T-helper 9 cell (primary cell): ENCODE measurements around the gene TMEM14C.
"Not testable (repeated sequence)": the region's sequence is repeated elsewhere in the genome, so short reads cannot be mapped to it uniquely, and the experiment has no call there.

ENCODE experiments used
- DNase-seq: peaks from one replicate; pipeline ENCODE4 v3.0.0-alpha.2; 2020
- total RNA-seq, 2 donors: gene quantifications; one replicate each; lab custom pipeline; 2026; lab: John Stamatoyannopoulos, UW

Gene TMEM14C
- 15.9 to 37.6 reads per million in 2 donors for total RNA-seq

GRCh38 chr6:10722820-10723566 is at the start of gene TMEM14C:
TSS of gene TMEM14C (plus strand) at chr6:10723070. CDS start at chr6:10724614, 1,544 bp downstream.
- DNase-seq: peak; percentile 69

GRCh38 chr6:10676403-10676802 is 46.5 kb upstream of the TMEM14C start:
- DNase-seq: no peak

- DNase-seq: no peak
Observed at GRCh38 chr6:10678456-10678855, 44.4 kb upstream of the TMEM14C start.

- DNase-seq: no peak
Observed at GRCh38 chr6:10681795-10682194, 41.1 kb upstream of the TMEM14C start.

GRCh38 chr6:10682355-10682988 is 40.4 kb upstream of the TMEM14C start:
- no peak for DNase-seq

GRCh38 chr6:10684618-10685017 is 38.3 kb upstream of the TMEM14C start:
- no peak for DNase-seq

- no peak for DNase-seq
Observed at GRCh38 chr6:10685092-10685915, 37.6 kb upstream of the TMEM14C start.

- DNase-seq: no peak
Observed at GRCh38 chr6:10686901-10687300, 36.0 kb upstream of the TMEM14C start.

GRCh38 chr6:10687582-10687981 is 35.3 kb upstream of the TMEM14C start:
- DNase-seq: no peak

- DNase-seq: no peak
Observed at GRCh38 chr6:10690651-10691445, 32.0 kb upstream of the TMEM14C start.

- no peak for DNase-seq
Observed at GRCh38 chr6:10692965-10693538, 29.8 kb upstream of the TMEM14C start.

- DNase-seq: peak; percentile 85
Observed at GRCh38 chr6:10694302-10695085, 28.4 kb upstream of the TMEM14C start, which contains the start of the genes C6orf52 and PAK1IP1. TSS of gene C6orf52 (minus strand) at chr6:10694616. CDS start at chr6:10687550, 7,066 bp downstream. TSS of gene PAK1IP1 (plus strand) at chr6:10694972. CDS start at chr6:10694986, 14 bp downstream.

- DNase-seq: no peak
Observed at GRCh38 chr6:10695086-10695657, 27.7 kb upstream of the TMEM14C start.

- no peak for DNase-seq
Observed at GRCh38 chr6:10696655-10697054, 26.2 kb upstream of the TMEM14C start.

GRCh38 chr6:10713962-10714361 is 8.9 kb upstream of the TMEM14C start:
- no peak for DNase-seq

- DNase-seq: no peak
Observed at GRCh38 chr6:10719296-10719963, 3.4 kb upstream of the TMEM14C start.

- no peak for DNase-seq
Observed at GRCh38 chr6:10719964-10720264, 3.0 kb upstream of the TMEM14C start.

- DNase-seq: peak; percentile 46
Observed at GRCh38 chr6:10720265-10720959, 2.5 kb upstream of the TMEM14C start.

GRCh38 chr6:10720960-10721849 is 1.7 kb upstream of the TMEM14C start:
- not testable (repeated sequence) for DNase-seq
